HCT116 (cell line): Measurements from ENCODE around the gene PCP2. TPM values are rescaled to one million over a fixed set of nuclear protein-coding genes. Genes with fewer than 3 reads are reported as not detected.

Experiments used
- ATAC-seq: fragments of 200-7000 bp; cut with Tn5 transposase; 2 replicates; pipeline ENCODE4 v1.9.1; 2020; ENCODE audit warnings: mild to moderate bottlenecking, moderate library complexity
- BruUV-seq: library from RNA; stranded (reverse); fragments of 400-500 nt; replicated peaks from 2 replicates; lab custom pipeline; 2021; lab: Mats Ljungman, UMichigan
- CTCF ChIA-PET: fragments of 300-600 bp; sonication (Branson Sonifier 250); formaldehyde crosslinking; loops from one replicate; lab custom pipeline; 2021; ENCODE audit warnings: antibody characterized with exemption; lab: Charles Lee
- POLR2A ChIA-PET: fragments of 300-600, 350-600 bp; sonication (Branson Sonifier 250); formaldehyde crosslinking; loops from one replicate; lab custom pipeline; 2021; ENCODE audit warnings: antibody characterized with exemption; lab: Charles Lee
- RAD21 ChIA-PET, 2 experiments: fragments of 300-600 bp; sonication (Branson Sonifier 250); formaldehyde crosslinking; loops; one replicate each; lab custom pipeline; 2023; ENCODE audit warnings: low total read pairs in 2 of 2; ENCODE audit not compliant: uncharacterized antibody in 2 of 2, unreplicated experiment in 2 of 2, low non-redundant PET in 1 of 2; lab: Charles Lee
- DNase-seq: peaks from one replicate; pipeline ENCODE4 v3.0.0-alpha.2; 2010; ENCODE audit warnings: low read depth, low spot score
- H2AFZ ChIP-seq: fragments of 200-600 bp; shearing (Covaris generic), sonication (generic); 2 replicates; pipeline ENCODE4 v1.6.1; 2017; ENCODE audit warnings: low read depth, mixed run types, mixed read lengths, antibody characterized with exemption, low read length; ENCODE audit not compliant: poor library complexity, severe bottlenecking
- H3K27ac ChIP-seq: 2 replicates; pipeline ENCODE4 v1.5.1; 2012; ENCODE audit warnings: low read depth, low read length
- H3K27me3 ChIP-seq: fragments of 200-600 bp; sonication (generic); 2 replicates; pipeline ENCODE4 v1.6.1; 2016; ENCODE audit warnings: mixed run types, low read length, mixed read lengths; ENCODE audit not compliant: insufficient read depth
- H3K36me3 ChIP-seq, 2 experiments: fragments of 200-500 bp in 1 of 2; fragments of 200-600 bp in 1 of 2; sonication (Bioruptor generic) in 1 of 2; sonication (generic) in 1 of 2; 2 replicates each; pipeline versions ENCODE4 v1.5.1 to v1.6.1; 2014 to 2016; ENCODE audit warnings: low read length in 2 of 2, inconsistent platforms in 1 of 2, mixed read lengths in 1 of 2, mixed run types in 1 of 2; ENCODE audit not compliant: insufficient read depth in 2 of 2, control insufficient read depth in 1 of 2
- H3K4me1 ChIP-seq, 2 experiments: fragments of 200-600 bp in 1 of 2; sonication (generic) in 1 of 2; 2 replicates each; pipeline versions ENCODE4 v1.5.1 to v1.6.1; 2012 to 2017; ENCODE audit warnings: low read length in 2 of 2, inconsistent platforms in 1 of 2, mild to moderate bottlenecking in 1 of 2, mixed read lengths in 1 of 2, mixed run types in 1 of 2, moderate library complexity in 1 of 2; ENCODE audit not compliant: insufficient read depth in 2 of 2, control insufficient read depth in 1 of 2
- H3K4me2 ChIP-seq: fragments of 200-600 bp; sonication (generic); 2 replicates; pipeline ENCODE4 v1.6.1; 2017; ENCODE audit warnings: mixed run types, low read length, mixed read lengths
- H3K4me3 ChIP-seq, 2 experiments: fragments of 200-600 bp in 1 of 2; sonication (generic) in 1 of 2; replicated peaks in 1 of 2; 2 replicates each; pipeline ENCODE4 v1.5.1; 2011 to 2016; ENCODE audit warnings: low read length in 2 of 2, control low read depth in 1 of 2, low read depth in 1 of 2, mild to moderate bottlenecking in 1 of 2, mixed read lengths in 1 of 2, mixed run types in 1 of 2
- H3K79me2 ChIP-seq: fragments of 200-600 bp; sonication (generic); 2 replicates; pipeline ENCODE4 v1.6.1; 2017; ENCODE audit warnings: mild to moderate bottlenecking, mixed run types, low read length, moderate library complexity, mixed read lengths; ENCODE audit not compliant: insufficient read depth
- H3K9ac ChIP-seq: fragments of 200-600 bp; sonication (generic); 2 replicates; pipeline ENCODE4 v1.6.1; 2016; ENCODE audit warnings: low read length, mixed read lengths
- H3K9me2 ChIP-seq: fragments of 200-600 bp; sonication (generic), shearing (Covaris generic); 2 replicates; pipeline ENCODE4 v1.6.1; 2017; ENCODE audit warnings: mixed run types, mild to moderate bottlenecking, moderate library complexity; ENCODE audit not compliant: insufficient read depth
- H3K9me3 ChIP-seq, 2 experiments: fragments of 200-500 bp in 1 of 2; fragments of 200-600 bp in 1 of 2; sonication (Bioruptor generic) in 1 of 2; sonication (generic) in 1 of 2; 2 replicates each; pipeline ENCODE4 v1.6.1; 2014 to 2017; ENCODE audit warnings: low read length in 2 of 2, mixed read lengths in 2 of 2, inconsistent platforms in 1 of 2, low read depth in 1 of 2, mild to moderate bottlenecking in 1 of 2, mixed run types in 1 of 2, moderate library complexity in 1 of 2; ENCODE audit not compliant: control insufficient read depth in 1 of 2, insufficient read depth in 1 of 2
- H4K20me1 ChIP-seq: fragments of 200-600 bp; sonication (generic), shearing (Covaris generic); 2 replicates; pipeline ENCODE4 v1.6.1; 2017; ENCODE audit warnings: mixed run types, mild to moderate bottlenecking, moderate library complexity; ENCODE audit not compliant: insufficient read depth
- ELF1 ChIP-seq: IDR thresholded peaks from 2 replicates; pipeline ENCODE4 v1.6.1; 2012; ENCODE audit warnings: low read depth, borderline replicate concordance
- FOSL1 ChIP-seq: IDR thresholded peaks from 2 replicates; pipeline ENCODE4 v1.6.1; 2012; ENCODE audit warnings: low read depth
- POLR2A ChIP-seq: IDR thresholded peaks from 2 replicates; pipeline ENCODE4 v1.7.0; 2011; ENCODE audit warnings: borderline replicate concordance; ENCODE audit not compliant: insufficient read depth, insufficient read length; ENCODE audit errors: extremely low read depth
- POLR2AphosphoS5 ChIP-seq: IDR thresholded peaks from 2 replicates; pipeline ENCODE4 v1.6.1; 2011; ENCODE audit warnings: mild to moderate bottlenecking, low read depth, low read length, moderate library complexity
- RAD21 ChIP-seq: IDR thresholded peaks from 2 replicates; pipeline ENCODE4 v1.6.1; 2012; ENCODE audit warnings: low read depth, mild to moderate bottlenecking
- TCF7L2 ChIP-seq: IDR thresholded peaks from 2 replicates; pipeline ENCODE4 v1.7.0; 2011; ENCODE audit warnings: borderline replicate concordance, inconsistent platforms; ENCODE audit not compliant: insufficient read depth, insufficient read length; ENCODE audit errors: extremely low read depth
- intact Hi-C: fragments of 100-400 bp; cut with micrococcal nuclease; formaldehyde crosslinking; loops from 2 replicates; pipeline ENCODE4 v1.10.0; 2022
- total RNA-seq: library from RNA; stranded (reverse); gene quantifications from one replicate; pipeline ENCODE4 v1.2.1, GENCODE V29; 2021; ENCODE audit not compliant: unreplicated experiment

The PCP2 gene
- total RNA-seq, 1 experiment from 2014 or later: 0.32 TPM

- ChIA-PET CTCF (no interaction called here), RAD21 (no interaction called here), POLR2A (no interaction called here)
- no peak for TF ChIP-seq TCF7L2
- TF ChIP-seq RAD21: no peak
- 0 out of 2 replicates have a peak, but pooled peaks have one; percentile 3 for TF ChIP-seq POLR2AphosphoS5
- Histone ChIP-seq H3K4me2 (no peak overlapping the region), H3K79me2 (no peaks in the 10 kb centered on the region), H3K4me3 (no peak overlapping the region), H3K36me3 (peaks cover 5 to 14% of the 10 kb centered on the region in 2 experiments; a peak in 3 of 4 replicates), H3K9ac (no peak overlapping the region), H4K20me1 (no peaks in the 10 kb centered on the region), H3K4me1 (peaks cover 0 to 6% of the 10 kb centered on the region in 2 experiments; a peak in 1 of 4 replicates), H3K27ac (no peak overlapping the region), H3K27me3 (no peaks in the 10 kb centered on the region), H3K9me2 (no peaks in the 10 kb centered on the region), H3K9me3 (no peaks in the 10 kb centered on the region), H2AFZ (no peak overlapping the region)
- BruUV-seq: TSS peak; percentile 61
- DNase-seq: no peak
- intact Hi-C loops: no loop called here
- no peak for ATAC-seq
Measured at GRCh38 chr19:7619671-7620441, 13.7 kb downstream of the PCP2 start.

GRCh38 chr19:7618771-7619510 is 14.6 kb downstream of the PCP2 start:
- ChIA-PET POLR2A (no interaction called here), RAD21 (no interaction called here), CTCF (no interaction called here)
- TF ChIP-seq POLR2AphosphoS5: peak; percentile 5; the same call in 1 of the 2 replicates
- no peak for TF ChIP-seq ELF1
- no peak for TF ChIP-seq POLR2A
- TF ChIP-seq FOSL1: no peak
- TF ChIP-seq TCF7L2: no peak
- no peak for DNase-seq
- no TSS peak for BruUV-seq
- peaks cover 5 to 14% of the 10 kb centered on the region in 2 experiments; a peak in 3 of 4 replicates for H3K36me3 ChIP-seq
- no peak overlapping the region for H3K4me2 ChIP-seq
- H3K9ac ChIP-seq: no peak overlapping the region
- H2AFZ ChIP-seq: no peak overlapping the region
- H3K27me3 ChIP-seq: no peaks in the 10 kb centered on the region
- H3K9me2 ChIP-seq: no peaks in the 10 kb centered on the region
- H4K20me1 ChIP-seq: no peaks in the 10 kb centered on the region
- peak; percentile 21 for ATAC-seq
- H3K4me3 ChIP-seq: no peak overlapping the region
- intact Hi-C loops: no loop called here
- peak overlapping the region; percentile 24; the same call in 1 of the 2 replicates for H3K27ac ChIP-seq
- H3K9me3 ChIP-seq: no peaks in the 10 kb centered on the region
- no peaks in the 10 kb centered on the region for H3K79me2 ChIP-seq
- H3K4me1 ChIP-seq: peaks cover 0 to 6% of the 10 kb centered on the region in 2 experiments; a peak in 1 of 4 replicates
